T-helper 22 cell (primary cell): ENCODE measurements around the gene SSC4D.
"Not testable (repeated sequence)": the region's sequence is repeated elsewhere in the genome, so short reads cannot be mapped to it uniquely, and the experiment has no call there.

ENCODE experiments used
- DNase-seq: peaks from one replicate; pipeline ENCODE4 v3.0.0-alpha.2; 2020; ENCODE audit warnings: low read depth

SSC4D gene

DNA sequence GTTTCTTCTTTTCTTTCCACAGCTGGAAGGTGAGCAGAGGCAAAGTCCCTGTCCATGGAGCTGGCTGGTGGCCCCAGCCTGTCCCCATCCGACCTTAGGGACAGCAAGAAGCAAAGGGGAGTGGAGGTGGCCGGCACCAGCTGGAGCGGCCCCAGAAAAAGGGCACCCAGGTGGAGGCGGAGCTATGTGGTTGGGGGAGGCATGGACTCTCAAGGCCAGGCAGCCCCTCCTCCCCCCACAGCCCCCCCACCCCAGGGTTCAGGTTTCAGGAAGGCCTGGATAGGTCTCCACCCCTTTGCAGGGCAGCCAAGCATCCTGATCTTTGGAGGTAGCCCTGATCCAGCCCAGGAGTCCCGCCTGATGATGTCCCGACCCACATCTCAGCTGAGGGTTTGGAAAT is at the start of gene SSC4D:
SSC4D (minus strand) TSS at position 161 of the 400 bp plus-strand sequence. CDS start 5,258 bp downstream, outside the sequence.
- DNase-seq, result no peak

DNA sequence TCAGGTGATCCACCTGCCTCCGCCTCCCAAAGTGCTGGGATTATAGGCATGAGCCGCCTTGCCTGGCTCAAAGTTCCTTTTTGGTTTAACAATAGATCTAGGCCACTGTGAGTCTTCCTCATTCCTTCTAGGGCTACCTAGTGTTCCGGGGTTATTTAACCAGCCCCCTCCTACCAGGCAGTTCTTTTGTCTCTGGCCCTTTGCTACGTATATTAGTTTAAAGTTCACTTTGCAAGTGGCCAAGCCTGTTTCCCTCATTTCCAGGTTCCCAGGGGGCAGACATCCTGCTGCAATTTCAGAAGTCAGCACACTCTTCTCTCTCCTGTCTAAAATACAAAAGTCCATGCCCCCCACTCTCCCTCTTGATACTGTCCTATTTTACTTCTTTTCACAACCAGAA is 49.0 kb upstream of the SSC4D start:
- not testable (repeated sequence) for DNase-seq

DNA sequence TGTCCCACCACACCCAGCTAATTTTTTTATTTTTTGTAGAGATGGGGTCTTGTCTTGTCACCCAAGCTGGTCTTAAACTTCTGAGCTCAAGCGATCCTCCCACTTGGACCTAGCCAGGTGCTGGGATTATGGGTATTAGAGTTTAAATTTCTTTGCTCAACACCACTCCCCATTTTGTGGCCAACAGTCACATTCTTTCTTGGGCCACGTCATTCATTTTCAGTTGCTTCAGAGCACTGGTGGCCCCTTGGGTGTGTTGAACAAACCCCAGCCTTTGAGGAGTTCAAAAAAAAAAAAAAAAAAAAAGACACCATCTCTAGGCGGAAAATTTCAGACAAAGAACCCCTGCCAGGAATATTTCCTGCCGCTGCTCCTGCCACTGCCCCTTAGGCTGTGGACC is 47.5 kb upstream of the SSC4D start:
- not testable (repeated sequence) for DNase-seq

DNA sequence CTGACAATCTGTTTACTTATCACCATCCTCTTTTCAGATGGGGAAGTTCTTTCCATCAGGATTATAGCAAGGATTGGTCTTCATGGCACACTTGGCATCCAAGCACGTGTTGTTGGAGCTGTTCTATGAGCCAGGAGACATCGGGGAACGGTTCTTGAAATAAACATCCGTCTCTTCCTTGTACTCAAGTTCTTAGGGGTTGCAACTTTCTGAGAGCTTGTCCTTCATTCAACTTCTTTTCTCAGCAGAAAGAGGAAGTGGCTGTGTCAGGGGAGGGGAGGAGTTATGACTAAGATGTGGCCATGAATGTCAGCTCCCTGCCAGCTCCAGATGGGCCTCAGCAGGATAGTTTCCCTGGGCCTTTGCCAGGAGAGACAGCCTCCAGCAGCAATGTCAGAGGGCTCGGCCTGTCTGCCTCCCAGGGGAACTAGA is 36.1 kb upstream of the SSC4D start:
- DNase-seq, result not testable (repeated sequence)

DNA sequence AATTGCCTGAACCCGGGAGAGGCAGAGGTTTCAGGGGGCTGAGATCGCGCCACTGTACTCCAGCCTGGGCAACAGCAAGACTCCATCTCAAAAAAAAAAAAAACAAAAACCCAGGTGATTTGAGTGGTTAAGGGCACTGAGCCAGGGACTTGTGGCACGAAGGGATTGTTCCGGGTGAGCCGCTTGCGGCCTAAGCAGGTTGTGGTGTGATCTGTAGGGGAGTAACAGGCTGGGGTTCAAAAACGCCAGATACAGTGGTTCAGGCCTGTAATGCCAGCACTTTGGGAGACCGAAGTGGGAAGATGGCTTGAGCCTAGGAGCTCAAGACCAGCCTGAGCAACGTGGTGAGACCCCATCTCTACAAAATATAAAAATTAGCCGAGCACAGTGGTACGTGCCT is 34.3 kb upstream of the SSC4D start:
- DNase-seq, result not testable (repeated sequence)

DNA sequence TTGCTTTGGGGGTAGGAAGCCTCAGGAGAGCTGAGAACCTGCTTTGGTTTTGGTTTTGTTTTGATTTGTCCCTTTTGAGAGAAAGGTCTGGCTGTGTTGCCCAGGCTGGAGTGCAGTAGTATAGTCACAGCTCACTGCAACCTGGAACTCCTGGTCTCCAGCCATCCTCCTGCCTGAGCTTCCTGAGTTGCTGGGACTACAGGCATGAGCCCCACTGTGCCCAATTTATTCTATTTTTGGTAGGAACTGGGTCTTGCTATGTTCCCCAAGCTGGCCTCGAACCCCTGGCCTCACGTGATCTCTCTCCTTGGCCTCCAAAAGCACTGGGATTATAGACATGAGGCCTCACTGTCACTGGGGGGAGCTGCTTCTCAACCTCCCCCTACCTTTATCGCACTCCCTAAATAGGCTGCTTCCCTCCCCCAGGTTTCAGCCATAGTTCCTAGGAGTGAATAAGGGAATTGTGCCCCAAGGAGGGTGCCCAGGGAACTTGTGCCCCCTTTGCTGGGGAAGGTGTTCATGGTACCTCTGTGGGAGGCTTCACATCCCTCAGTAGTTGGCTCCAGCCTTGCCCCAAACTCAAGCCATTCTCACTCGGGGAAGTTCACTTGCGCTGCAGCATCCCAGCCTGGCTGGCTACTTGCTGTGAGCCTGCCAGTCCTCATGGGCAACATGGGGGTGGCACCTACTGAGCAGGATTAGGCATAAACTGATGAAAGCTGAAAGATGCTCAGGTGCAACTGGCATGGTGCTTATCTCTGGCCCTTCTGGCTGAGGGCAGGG is 33.4 kb upstream of the SSC4D start:
- DNase-seq, result not testable (repeated sequence)

DNA sequence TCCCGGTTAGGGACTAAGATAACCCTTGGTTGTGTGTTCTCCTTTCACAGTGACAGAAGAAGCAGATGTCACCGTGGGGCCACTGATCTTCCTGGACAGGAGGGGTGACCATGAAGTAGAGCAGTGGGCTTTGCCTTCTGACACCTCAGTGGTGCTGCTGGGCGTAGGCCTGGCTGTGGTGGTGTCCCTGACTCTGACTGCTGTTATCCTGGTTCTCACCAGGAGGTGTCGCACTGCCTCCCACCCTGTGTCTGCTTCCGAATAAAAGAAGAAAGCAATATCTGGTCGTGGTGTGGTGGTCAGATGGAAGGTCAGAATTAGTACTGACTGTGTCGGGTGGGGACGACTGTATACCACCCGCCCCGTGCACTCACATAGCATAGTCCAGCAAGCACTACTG is 32.3 kb upstream of the SSC4D start:
- not testable (repeated sequence) for DNase-seq

DNA sequence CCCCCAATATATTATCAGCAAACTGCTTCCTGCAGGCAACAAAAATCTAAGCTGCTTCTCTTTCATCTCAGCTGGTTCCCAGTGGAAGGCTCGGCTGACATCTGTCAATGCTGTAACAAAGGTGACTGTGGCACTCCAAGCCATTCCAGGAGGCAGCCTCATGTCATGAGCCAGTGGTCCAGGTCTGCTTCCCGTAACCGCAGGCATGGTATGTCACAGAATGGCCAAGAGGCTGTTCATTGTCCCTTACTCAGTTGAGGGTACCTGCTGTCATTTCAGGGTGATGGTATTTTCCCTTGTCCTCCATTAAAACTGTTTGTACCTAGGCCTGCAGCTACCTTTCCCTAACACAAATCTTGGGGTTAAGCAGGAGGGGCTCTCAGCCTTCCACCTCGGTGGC is 30.9 kb upstream of the SSC4D start:
- not testable (repeated sequence) for DNase-seq

DNA sequence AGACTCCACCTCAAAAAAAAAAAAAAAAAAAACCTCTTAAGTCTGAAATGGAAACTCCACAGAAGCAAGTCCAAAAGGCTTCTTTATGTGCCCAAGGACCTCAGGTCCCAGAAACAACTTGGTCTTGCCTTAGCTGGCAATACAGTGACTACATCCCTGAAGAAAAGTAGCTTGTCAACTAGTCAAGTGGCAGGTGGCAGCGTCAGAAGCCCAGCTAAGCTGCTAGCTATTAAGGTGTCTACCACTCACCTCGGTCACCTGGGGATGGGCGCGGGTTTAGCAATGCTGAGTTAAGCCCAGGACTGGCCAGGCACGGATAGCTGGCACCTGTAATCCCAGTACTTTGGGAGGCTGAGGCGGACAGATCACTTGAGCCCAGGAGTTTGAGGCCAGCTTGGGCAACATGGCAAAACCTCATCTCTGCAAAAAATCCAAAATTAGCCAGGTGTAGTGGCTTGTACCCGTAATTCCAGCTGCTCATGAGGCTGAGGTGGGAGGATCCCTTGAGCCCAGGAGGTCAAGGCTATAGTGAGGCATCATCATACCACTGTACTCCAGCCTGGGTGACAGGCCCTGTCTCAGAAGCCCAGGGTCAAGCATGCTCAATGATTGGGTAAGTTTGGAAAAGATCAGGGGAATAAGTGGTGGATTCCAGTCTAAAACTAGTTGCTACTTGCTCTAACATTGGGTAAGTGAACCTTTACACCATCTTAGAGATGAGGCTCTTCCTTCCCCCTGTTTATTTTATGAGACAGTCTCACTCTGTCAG is 29.8 kb upstream of the SSC4D start:
- DNase-seq, result not testable (repeated sequence)

DNA sequence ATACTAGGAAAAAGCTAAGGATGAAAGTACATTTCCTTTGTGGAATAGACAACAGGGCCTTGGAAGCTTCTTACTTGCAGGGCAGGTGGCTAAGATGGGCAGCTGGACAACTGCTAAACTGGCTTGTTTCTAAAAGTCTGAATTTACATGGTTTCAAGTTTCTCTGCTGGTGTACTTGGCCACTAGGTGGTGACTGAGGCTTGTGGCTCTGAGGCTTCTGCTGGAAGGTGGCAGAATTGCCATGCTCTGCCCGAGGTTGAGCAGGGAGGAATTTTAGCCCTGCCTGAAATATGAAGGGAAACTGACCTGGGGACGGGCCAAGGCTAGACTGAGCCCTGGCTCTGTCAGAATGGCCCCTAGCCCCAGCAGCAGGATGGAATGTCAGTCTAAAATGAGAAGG is 28.4 kb upstream of the SSC4D start:
- not testable (repeated sequence) for DNase-seq

DNA sequence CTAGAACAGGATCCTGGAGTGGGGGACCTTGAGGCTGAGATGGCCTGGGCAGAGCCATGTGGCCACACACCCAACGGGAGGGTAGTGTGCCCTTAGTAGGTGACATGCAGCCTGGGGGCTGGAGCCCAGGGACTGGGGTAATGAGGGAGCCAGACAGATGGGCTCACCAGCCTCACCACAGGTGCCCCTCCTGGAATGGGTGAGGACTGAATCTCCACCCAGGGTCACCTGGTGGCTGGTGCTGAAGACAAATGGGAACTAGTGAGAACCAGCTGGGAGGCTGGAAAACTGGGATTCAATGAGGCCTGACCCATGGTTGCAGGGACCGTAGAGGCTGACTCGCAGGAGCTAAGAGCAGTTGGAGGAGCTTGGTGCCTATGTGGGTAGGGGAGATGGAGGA is 21.3 kb upstream of the SSC4D start:
- DNase-seq, result no peak

DNA sequence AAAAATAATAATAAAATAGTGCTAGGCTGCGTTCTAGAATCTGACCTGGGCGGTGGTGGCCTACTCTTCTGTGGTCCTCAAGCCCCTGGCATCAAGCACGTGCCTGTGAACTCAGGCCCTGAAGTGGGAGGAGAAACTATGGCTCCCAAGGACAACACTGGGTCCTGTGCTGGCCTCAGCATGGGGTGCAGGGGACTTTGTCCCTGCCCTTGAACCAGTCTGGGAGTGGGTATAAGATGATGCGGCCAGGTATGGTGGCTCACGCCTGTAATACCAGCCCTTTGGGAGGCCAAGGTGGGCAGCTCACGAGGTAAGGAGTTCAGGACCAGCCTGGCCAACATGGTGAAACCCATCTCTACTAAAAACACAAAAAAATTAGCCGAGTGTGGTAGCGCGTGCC is 20.7 kb upstream of the SSC4D start:
- DNase-seq, result no peak

DNA sequence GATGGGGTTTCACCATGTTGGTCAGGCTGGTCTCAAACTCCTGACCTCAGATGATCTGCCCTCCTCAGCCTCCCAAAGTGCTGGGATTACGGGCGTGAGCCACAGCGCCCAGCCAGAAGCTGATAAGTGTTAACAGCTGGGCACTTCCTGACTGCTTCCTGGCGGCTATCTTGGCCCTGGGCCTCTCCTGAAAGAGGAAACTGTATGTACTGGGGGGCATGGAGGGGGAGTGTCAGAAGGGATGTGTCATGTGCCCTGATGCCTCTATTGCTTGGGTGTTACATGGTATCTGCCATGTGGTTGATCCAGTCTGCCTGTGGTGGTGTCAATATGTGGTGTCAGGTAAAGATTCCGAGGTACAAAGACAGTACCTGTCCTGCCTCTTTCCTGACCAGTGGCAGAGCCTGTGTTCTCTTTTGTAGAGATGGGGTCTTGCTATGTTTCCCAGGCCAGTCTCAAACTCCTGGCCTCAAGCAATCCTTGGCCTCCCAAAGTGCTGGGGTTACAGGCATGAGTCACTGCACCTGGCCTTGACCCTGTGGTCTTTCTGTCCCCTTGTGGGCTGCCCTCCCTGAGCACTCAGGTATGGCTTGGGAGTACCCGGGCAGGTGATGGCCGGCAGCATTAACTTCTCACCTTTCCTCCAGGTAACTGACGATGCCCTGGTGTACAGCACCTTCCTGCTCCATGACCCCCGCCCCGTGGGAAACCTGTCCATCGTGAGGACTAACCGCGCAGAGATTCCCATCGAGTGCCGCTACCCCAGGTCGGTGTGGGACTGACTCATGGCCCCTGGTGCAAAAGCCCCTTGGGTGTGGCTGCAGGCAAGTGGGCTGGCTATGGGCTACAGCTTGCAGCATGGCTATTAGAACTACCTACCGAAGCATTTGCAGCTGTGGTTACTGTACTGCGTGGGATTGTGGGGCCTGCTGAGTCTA is 19.6 kb upstream of the SSC4D start:
- no peak for DNase-seq

DNA sequence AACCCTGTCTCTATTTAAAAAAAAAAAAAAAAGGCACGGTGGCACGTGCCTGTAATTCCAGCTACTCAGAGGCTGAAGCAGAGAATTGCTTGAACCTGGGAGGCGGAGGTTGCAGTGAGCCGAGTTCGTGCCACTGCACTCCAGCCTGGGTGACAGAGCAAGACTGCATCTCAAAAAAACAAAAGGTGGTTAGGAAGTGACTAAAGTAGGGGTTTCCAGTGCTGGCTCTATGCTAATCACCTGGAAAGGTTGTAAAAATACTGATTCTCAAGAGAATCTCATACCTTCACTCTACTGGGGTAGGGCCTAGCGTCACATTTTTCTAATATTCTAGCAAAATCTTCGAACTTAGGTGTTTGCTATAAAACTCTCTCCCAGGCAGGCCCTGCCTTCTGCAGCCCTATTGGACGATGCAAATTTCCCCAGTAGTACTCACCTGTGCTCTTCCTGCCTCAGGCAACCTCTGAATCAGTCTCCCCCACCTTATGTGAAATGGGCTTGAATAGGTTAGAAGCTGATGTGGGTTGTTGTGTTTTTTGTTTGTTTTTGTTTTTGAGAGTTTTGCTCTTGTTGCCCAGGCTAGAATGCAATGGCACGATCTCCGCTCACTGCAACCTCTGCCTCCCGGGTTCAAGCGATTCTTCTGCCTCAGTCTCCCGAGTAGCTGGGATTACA is 18.8 kb upstream of the SSC4D start:
- no peak for DNase-seq

DNA sequence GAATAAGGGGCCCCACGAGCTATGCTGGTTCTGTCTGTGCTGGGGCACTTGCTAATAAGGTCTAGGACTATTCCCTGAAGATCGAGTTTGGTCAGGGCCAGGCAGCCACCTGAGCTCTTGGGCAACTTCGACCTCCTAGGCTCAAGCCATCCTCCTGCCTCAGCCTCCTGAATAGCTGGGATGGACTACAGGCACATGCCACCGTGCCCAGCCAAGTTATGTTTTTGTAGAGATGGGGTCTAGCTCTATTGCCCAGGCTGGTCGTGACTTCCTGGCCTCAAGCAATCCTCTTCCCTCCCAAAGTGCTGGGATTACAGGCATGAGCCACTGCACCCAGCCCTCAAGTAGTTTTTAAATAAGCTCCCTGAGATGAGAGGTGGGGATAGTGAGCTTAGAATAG is 18.1 kb upstream of the SSC4D start:
- DNase-seq, result no peak

DNA sequence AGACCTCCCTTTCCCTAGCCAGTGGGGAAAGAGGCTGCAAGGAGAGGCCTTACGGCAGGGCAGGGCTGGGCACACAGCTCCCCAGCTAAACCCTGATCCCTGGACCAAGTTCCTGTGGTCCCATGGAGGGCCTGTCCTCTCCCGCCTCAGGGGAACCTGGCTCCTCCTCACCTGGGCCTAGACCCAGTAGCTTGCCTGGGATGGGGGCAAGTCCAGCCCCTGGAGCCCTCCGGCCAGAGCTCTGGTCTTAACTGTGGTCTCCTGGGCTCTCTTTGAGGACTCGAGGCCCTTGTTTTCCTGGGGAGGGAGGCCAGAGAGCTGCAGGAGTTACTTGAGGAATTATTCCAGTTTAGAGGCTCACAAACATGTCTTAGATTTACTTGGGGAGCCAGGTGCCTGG is 16.7 kb upstream of the SSC4D start:
- no peak for DNase-seq

DNA sequence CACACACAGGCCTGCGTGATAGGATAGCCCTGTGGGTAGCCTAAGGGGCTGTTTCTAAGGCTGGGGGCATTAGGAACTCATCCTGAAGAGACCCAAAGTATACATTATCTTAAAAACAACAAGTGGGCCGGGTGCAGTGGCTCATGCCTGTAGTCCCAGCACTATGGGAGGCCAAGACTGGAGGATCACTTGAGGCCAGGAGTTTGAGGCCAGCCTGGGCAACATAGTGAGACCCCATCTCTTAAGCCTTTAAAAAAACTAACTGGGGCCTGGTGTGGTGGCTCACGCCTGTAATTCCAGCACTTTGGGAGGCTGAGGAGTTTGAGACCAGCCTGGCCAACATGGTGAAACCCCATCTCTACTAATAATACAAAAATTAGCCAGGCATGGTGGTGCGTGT is 16.1 kb upstream of the SSC4D start:
- not testable (repeated sequence) for DNase-seq

DNA sequence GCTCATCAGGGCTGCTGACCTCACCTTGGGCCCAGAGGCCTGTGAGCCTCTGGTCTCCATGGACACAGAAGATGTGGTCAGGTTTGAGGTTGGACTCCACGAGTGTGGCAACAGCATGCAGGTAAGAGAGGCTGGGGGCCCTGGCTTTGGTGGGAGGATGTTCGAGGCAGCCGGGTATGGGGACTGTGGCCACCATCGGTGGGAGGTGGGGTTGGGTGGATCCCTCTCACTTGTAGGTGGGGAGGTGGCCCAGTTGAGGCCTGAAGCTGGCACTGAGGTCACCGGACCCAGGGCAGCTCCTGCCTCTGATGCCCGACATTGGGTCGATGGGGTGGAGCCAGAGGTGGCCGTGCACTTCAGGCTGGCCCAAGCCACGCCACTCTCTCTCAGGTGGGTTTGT is 15.7 kb upstream of the SSC4D start:
- DNase-seq, result no peak

DNA sequence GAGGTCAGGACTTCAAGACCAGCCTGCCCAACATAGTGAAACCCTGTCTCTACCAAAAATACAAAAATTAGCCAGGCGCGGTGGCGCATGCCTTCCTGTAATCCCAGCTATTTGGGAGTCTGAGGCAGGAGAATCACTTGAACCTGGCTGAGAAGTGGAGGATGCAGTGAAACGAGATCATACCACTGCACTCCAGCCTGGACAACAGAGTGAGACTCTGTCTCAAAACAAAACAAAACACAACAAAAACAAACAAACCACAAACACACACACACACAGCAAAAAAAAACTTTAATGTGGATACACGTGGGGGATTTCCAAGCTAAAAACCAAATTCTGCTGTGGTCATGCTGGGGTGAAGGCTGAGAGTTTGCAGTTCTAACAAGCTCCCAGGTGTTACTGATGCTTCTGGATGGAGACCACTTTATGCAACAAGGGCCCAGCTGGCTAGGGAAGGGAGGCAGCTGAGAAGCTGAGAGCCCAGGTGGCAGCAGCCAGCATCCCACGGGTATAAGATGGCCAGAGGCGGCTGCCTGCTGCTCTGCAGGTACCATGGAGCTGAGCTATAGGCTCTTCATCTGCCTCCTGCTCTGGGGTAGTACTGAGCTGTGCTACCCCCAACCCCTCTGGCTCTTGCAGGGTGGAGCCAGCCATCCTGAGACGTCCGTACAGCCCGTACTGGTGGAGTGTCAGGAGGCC is 15.1 kb upstream of the SSC4D start, which contains the start of gene ZP3:
ZP3 (plus strand) TSS at position 538 of the 699 bp plus-strand sequence; CDS start at position 553, 15 bp downstream.
- no peak for DNase-seq

DNA sequence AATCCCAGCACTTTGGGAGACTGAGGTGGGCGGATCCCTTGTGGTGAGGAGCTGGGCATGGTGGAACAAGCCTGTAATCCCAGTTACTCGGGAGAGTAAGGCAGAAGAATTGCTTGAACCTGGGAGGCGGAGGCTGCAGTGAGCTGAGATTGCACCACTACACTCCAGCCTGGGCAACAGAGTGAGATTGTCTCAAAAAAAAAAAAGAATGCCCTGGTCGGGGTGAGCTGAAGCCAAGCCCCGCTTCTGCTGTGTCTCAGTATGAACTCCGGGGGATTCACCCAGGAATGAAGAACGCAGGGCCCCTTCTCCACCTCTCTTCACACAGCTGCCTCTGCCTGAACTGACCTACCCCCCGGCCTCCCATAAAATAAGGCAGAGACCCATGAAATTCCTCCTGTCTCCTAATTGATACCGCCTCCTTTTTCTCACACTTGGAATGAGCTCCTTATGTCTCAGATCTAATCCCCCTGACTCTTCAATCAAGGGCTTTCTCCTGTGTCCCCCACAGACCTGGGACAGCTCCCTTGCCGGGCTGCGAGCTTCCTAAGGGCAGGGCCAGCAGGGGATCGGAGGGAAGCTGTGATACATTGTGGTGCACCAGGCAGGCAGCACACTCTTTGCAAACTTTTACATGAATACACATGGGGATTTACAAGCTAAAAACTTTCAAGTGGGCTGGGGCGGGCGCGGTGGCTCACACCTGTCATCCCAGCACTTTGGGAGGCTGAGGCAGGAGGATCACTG is 14.3 kb upstream of the SSC4D start:
- DNase-seq, result no peak
